Measurements from ENCODE around the gene CAPN2. TPM values are rescaled to one million over a fixed set of nuclear protein-coding genes. Genes with fewer than 3 reads are reported as not detected.
A peak's percentile ranks its signal among the peaks of the same experiment; 100 is the strongest.

CAPN2 gene
- total RNA-seq, 1 experiment from 2014 or later: 1,259 TPM

DNA sequence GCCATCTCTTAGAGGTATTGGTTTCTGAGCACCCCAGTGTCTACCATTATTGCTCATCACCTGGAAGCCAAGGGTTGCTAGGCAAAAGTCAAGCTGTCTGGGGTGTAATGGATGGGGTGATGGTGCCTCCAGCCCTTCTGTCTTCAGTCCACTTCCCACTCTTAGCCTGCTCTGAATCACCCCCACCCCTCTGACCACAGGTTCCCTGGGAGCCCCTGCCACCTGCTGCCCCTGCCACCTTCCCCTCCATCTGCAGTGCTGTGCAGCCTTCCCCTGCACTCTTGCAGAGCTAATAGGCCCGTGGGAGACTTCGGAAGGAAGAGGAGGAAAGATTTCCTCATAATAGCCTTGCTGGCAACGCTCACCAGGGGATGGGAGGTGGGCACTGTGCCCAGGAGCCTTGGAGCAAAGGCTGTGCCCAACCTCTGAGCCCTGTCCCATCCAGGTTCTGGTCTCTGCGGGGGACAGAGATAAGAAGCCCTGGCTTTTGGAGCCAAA, 35.5 kb downstream of the CAPN2 start:
- intact Hi-C loops (cut with micrococcal nuclease): loop anchor here (1.0 kb wide), 1 partner anchor 33 kb away; no protein-coding TSS in a partner anchor
- Histone ChIP-seq H3K4me3 (ENCODE audit: low read length) (no peak overlapping the region), H3K79me2 (ENCODE audit: low read length) (peaks cover 36% of the 10 kb centered on the region), H3K27me3 (ENCODE audit: low read length) (no peaks in the 10 kb centered on the region), H3K9me2 (replicated peaks; ENCODE audit: low read length) (no peaks in the 10 kb centered on the region), H3K36me3 (ENCODE audit: low read depth, low read length) (peaks cover 91% of the 10 kb centered on the region), H3K4me2 (ENCODE audit: low read length) (peak overlapping the region; percentile 29), H3K4me1 (ENCODE audit: insufficient read depth, low read length) (peaks cover 22% of the 10 kb centered on the region), H3F3A (ENCODE audit: low read length, unreplicated experiment) (peaks cover 13% of the 10 kb centered on the region), H4K20me1 (ENCODE audit: low read length) (peaks cover 26% of the 10 kb centered on the region), H3K9me3 (ENCODE audit: low read length) (no peaks in the 10 kb centered on the region), H3K27ac (ENCODE audit: low read length) (peak overlapping the region; percentile 69), H3K9ac (ENCODE audit: low read length) (no peak overlapping the region; the same call in 1 of the 2 replicates), H2AFZ (ENCODE audit: low read length) (no peak overlapping the region)
- CTCF ChIA-PET: no interaction called here
- peak; percentile 67 for DNase-seq
- peak; percentile 69 for ATAC-seq
- no TSS peak for BruUV-seq (replicated peaks)
- TF ChIP-seq EZH2phosphoT487 (IDR thresholded peaks at IDR 0.05; ENCODE audit: borderline replicate concordance, low read length) (no peak), EZH2 (IDR thresholded peaks at IDR 0.05; ENCODE audit: low read length, unreplicated experiment) (no peak), CTCF (conservative IDR thresholded peaks at IDR 0.05; ENCODE audit: low read depth, low read length) (no peak)
- POLR2A ChIA-PET (ENCODE audit: unreplicated experiment): no interaction called here

DNA sequence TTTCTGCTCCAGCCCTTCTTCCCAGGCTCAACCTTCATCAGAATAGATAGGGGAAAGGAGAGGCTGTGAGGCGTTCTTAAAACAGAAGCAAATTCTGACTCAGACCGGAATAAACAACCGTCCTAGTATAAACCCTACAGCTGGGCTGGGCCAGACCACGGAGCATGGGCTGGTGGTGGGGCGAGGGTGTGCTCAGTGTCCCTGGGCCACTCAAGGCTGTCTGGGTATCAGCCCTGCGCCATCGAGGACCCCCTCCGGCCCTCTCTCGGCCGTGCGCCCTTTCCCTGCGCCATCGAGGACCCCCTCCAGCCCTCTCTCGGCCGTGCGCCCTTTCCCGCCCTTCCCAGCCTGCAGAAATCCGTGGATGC, 36.0 kb downstream of the CAPN2 start:
- TF ChIP-seq EZH2phosphoT487 (IDR thresholded peaks at IDR 0.05; ENCODE audit: borderline replicate concordance, low read length): no peak
- Histone ChIP-seq H3K9me3 (ENCODE audit: low read length) (no peaks in the 10 kb centered on the region), H3F3A (ENCODE audit: low read length, unreplicated experiment) (peaks cover 13% of the 10 kb centered on the region), H4K20me1 (ENCODE audit: low read length) (peaks cover 21% of the 10 kb centered on the region), H2AFZ (ENCODE audit: low read length) (no peak overlapping the region), H3K4me1 (ENCODE audit: insufficient read depth, low read length) (peaks cover 22% of the 10 kb centered on the region), H3K9ac (ENCODE audit: low read length) (peak overlapping the region; percentile 4; the same call in 1 of the 2 replicates), H3K4me3 (ENCODE audit: low read length) (no peak overlapping the region), H3K4me2 (ENCODE audit: low read length) (peak overlapping the region; percentile 29), H3K79me2 (ENCODE audit: low read length) (peaks cover 31% of the 10 kb centered on the region; the same call in 1 of the 2 replicates), H3K9me2 (replicated peaks; ENCODE audit: low read length) (no peaks in the 10 kb centered on the region), H3K27ac (ENCODE audit: low read length) (peak overlapping the region; percentile 69), H3K27me3 (ENCODE audit: low read length) (no peaks in the 10 kb centered on the region), H3K36me3 (ENCODE audit: low read depth, low read length) (peaks cover 91% of the 10 kb centered on the region)
- DNase-seq: peak; percentile 67
- BruUV-seq (replicated peaks): no TSS peak
- intact Hi-C loops (cut with micrococcal nuclease): loop anchor here (1.0 kb wide), 1 partner anchor 33 kb away; no protein-coding TSS in a partner anchor
- peak; percentile 89 for ATAC-seq
- ChIA-PET CTCF (no interaction called here), POLR2A (ENCODE audit: unreplicated experiment) (no interaction called here)

DNA sequence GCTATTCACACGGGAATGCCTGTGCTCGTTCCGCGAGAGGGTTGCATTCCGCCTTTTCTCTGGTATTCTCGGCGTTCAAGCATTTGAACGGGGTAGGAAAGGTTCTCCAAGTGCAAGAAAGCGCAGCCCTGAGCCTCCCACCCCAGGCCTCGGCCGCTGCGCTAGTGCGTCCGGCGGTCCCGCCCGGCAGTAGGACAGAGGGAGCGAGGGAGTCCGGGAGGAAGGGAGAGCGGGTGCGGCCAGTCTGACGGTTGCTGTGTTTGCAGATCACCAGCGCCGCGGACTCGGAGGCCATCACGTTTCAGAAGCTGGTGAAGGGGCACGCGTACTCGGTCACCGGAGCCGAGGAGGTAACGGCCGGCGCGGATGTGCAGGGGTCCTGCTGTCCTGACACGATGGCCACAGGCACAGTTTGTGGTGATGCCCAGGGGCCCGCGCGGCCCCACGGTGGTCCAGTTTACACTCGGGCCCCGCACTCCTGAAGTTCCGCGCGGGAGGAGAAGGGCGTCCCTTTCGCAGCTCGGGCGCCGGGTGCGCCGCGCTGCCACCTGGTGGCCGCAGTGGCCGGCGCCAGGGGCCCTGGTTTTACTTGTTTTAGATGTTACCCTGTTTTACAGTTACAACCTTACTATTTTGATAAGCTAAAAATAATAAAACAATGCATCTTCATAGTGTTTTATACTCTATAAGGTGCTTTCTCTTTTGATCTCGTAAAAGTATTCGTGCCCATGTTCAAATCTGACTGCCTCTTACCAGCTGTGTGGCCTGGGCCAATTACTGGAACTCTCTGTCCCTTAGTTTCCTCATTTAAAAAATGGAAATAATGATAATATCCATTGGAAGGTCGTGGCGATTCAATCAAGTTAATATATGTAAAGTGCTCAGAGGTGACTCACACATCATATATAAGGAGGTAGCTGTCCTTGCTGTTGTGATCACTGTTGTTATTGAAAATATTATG, 36.7 kb downstream of the CAPN2 start:
- Histone ChIP-seq H3K9me2 (replicated peaks; ENCODE audit: low read length) (no peaks in the 10 kb centered on the region), H3K4me1 (ENCODE audit: insufficient read depth, low read length) (peaks cover 22% of the 10 kb centered on the region), H3K4me3 (ENCODE audit: low read length) (no peak overlapping the region), H3K27ac (ENCODE audit: low read length) (peak overlapping the region; percentile 69), H2AFZ (ENCODE audit: low read length) (no peak overlapping the region), H3K9me3 (ENCODE audit: low read length) (no peaks in the 10 kb centered on the region), H3F3A (ENCODE audit: low read length, unreplicated experiment) (peaks cover 12% of the 10 kb centered on the region), H3K4me2 (ENCODE audit: low read length) (no peak overlapping the region), H3K9ac (ENCODE audit: low read length) (0 out of 2 replicates have a peak overlapping the region, but pooled peaks have one; percentile 4), H4K20me1 (ENCODE audit: low read length) (peaks cover 18% of the 10 kb centered on the region), H3K36me3 (ENCODE audit: low read depth, low read length) (peaks cover 91% of the 10 kb centered on the region), H3K79me2 (ENCODE audit: low read length) (peaks cover 24% of the 10 kb centered on the region; the same call in 1 of the 2 replicates), H3K27me3 (ENCODE audit: low read length) (no peaks in the 10 kb centered on the region)
- peak; percentile 56 for DNase-seq
- POLR2A ChIA-PET (ENCODE audit: unreplicated experiment): interaction anchor here (0.7 kb wide), 1 partner anchor 51 kb away, joined by 4 read pairs; no protein-coding TSS in a partner anchor
- peak; percentile 25 for ATAC-seq
- TF ChIP-seq EZH2 (IDR thresholded peaks at IDR 0.05; ENCODE audit: low read length, unreplicated experiment): no peak
- peak; percentile 95 for TF ChIP-seq CTCF (conservative IDR thresholded peaks at IDR 0.05; ENCODE audit: low read depth, low read length)
- intact Hi-C loops (cut with micrococcal nuclease): loop anchor here (1.0 kb wide), 2 partner anchors 34 to 51 kb away; no protein-coding TSS in a partner anchor
- no TSS peak for BruUV-seq (replicated peaks)
- CTCF ChIA-PET: interaction anchor here (0.5 to 1.4 kb wide), 9 partner anchors 10 to 51 kb away, joined by 3 to 7 read pairs (median 3); no protein-coding TSS in a partner anchor
